H1 (cell line): ENCODE results near the gene DERL2. TPM values are rescaled to one million over a fixed set of nuclear protein-coding genes. Genes with fewer than 3 reads are reported as not detected.

Source experiments
- EP300 ChIP-seq, 2 experiments: IDR thresholded peaks; 1 replicate in 1 of 2; 2 replicates in 1 of 2; pipeline ENCODE4 v1.6.1; 2011 to 2012; ENCODE audit warnings: low read depth in 2 of 2, low read length in 2 of 2, mild to moderate bottlenecking in 2 of 2, borderline replicate concordance in 1 of 2, inconsistent platforms in 1 of 2, moderate library complexity in 1 of 2
- HDAC6 ChIP-seq: IDR thresholded peaks from one replicate; pipeline ENCODE4 v1.7.1; 2012; ENCODE audit warnings: low read depth, mild to moderate bottlenecking, inconsistent platforms, low read length, moderate library complexity
- KDM4A ChIP-seq: IDR thresholded peaks from one replicate; pipeline ENCODE4 v1.7.1; 2012; ENCODE audit warnings: low read depth, mild to moderate bottlenecking, moderate library complexity, low read length, inconsistent platforms; ENCODE audit not compliant: severe bottlenecking
- POLR2A ChIP-seq, 2 experiments: IDR thresholded peaks; 1 replicate in 1 of 2; 2 replicates in 1 of 2; pipeline ENCODE4 v1.6.1; 2011; ENCODE audit warnings: low read depth in 2 of 2, low read length in 2 of 2, mild to moderate bottlenecking in 2 of 2; ENCODE audit errors: control extremely low read depth in 1 of 2
- RBBP5 ChIP-seq: IDR thresholded peaks from 2 replicates; pipeline ENCODE4 v1.7.1; 2012; ENCODE audit warnings: low read depth, mild to moderate bottlenecking, inconsistent platforms, low read length, moderate library complexity, borderline replicate concordance
- SIN3A ChIP-seq, 2 experiments: IDR thresholded peaks in 1 of 2; conservative IDR thresholded peaks in 1 of 2; 2 replicates each; pipeline ENCODE4 v1.6.1; 2011 to 2012; ENCODE audit warnings: low read length in 2 of 2, improper control_type of control experiment in 1 of 2, low read depth in 1 of 2, mild to moderate bottlenecking in 1 of 2
- SIX5 ChIP-seq: IDR thresholded peaks from 2 replicates; pipeline ENCODE4 v1.6.1; 2011; ENCODE audit warnings: mild to moderate bottlenecking, low read depth, low read length
- TAF1 ChIP-seq: IDR thresholded peaks from 2 replicates; pipeline ENCODE4 v1.6.1; 2011; ENCODE audit warnings: mild to moderate bottlenecking, low read depth, low read length
- TCF12 ChIP-seq: IDR thresholded peaks from 2 replicates; pipeline ENCODE4 v1.6.1; 2011; ENCODE audit warnings: low read depth, mild to moderate bottlenecking, low read length
- polyA plus RNA-seq, 7 experiments: library from polyadenylated mRNA; depleted of rRNA in 3 of 7; stranded (reverse) in 5 of 7; unstranded in 2 of 7; fragments of >200 nt in 5 of 7; fragments of 200-250 nt in 2 of 7; gene quantifications; 1 replicate in 5 of 7; 2 replicates in 1 of 7; 4 replicates in 1 of 7; pipeline versions ENCODE4 v1.2.1 to v1.2.3, GENCODE V29; 2011 to 2013; ENCODE audit warnings: missing spikeins in 2 of 7, mixed read lengths in 2 of 7
- total RNA-seq: library from RNA; stranded (reverse); fragmentation: NEBNext Ultra II Directional; extraction: Animal tissue kit (Norgen Biotek cat#: 25700); gene quantifications from 2 replicates; pipeline ENCODE4 v1.2.1, GENCODE V29; 2021

DERL2 gene
- total and polyA plus RNA-seq, 2 of the 8 experiments (the other 6 are each of a cell fraction or from before 2014, with no cell fraction given), result 55.3 to 58.4 TPM

DNA sequence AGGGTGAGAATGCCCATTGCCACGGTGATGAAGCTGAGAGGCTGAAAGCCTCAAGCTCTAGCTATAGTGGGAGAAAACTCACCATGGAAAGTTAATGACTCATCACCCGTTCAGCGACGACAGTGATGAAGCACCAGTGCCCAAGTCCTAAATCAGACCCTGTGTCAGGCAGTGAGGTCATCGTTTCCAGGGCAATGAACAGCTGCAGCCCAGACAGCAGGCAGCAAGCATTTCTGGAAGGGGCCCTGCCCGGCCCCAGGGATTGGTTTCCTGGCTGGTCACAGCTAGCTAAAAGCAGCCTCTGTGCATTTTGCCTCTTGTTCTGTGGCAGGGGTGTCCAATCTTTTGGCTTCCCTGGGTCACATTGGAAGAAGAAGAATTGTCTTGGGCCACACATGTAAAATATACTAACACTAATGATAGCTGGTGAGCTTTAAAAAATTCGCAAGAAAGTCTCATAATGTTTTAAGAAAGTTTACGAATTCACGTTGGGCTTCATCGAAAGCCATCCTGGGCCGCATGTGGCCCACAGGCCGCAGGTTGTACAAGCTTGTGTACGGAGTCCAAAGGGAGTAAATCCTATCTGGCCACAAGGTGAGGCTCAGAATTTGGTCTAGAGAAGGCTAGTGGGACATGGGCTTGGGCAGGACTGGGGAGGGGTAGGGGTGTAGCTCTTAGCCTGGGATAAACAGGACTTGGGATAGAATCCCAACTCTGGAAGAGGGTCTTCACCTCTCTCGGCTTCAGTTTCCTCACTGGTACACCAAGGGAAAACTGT lies 41.0 kb upstream of the DERL2 start (continued):
- no peak for TF ChIP-seq SIN3A (conservative IDR thresholded peaks at IDR 0.05 in 1 of 2, IDR thresholded peaks at IDR 0.05 in 1 of 2; ENCODE audit: low read depth in 1 of 2, low read length in 2 of 2)
- no peak for TF ChIP-seq SIX5
- TF ChIP-seq KDM4A, result no peak
- no peak for TF ChIP-seq HDAC6
- TF ChIP-seq EP300 (IDR thresholded peaks at IDR 0.05; ENCODE audit: borderline replicate concordance in 1 of 2, low read depth in 2 of 2, low read length in 2 of 2), result no peak
- TF ChIP-seq TCF12, result no peak
- TF ChIP-seq POLR2A (IDR thresholded peaks at IDR 0.05; ENCODE audit: control extremely low read depth in 1 of 2, low read depth in 2 of 2, low read length in 2 of 2), result no peak
- no peak for TF ChIP-seq TAF1
- TF ChIP-seq RBBP5, result no peak
